HepG2 (cell line): ENCODE measurements around the gene C2orf78. TPM values are rescaled to one million over a fixed set of nuclear protein-coding genes. Genes with fewer than 3 reads are reported as not detected.

ENCODE experiments used
- ERF ChIP-seq: IDR thresholded peaks from 2 replicates; pipeline ENCODE4 v1.6.1; 2018; ENCODE audit warnings: missing biosample characterization, missing genetic modification reagents
- FOXA1 ChIP-seq, 2 experiments: fragments of 450-650 bp in 1 of 2; sonication (generic) in 1 of 2; formaldehyde crosslinking in 1 of 2; IDR thresholded peaks; 2 replicates each; pipeline versions ENCODE4 v1.4.0 to v1.6.1; 2016 to 2020; ENCODE audit warnings: missing genetic modification reagents in 1 of 2
- GMEB1 ChIP-seq: sonication (generic); formaldehyde crosslinking; IDR thresholded peaks from 2 replicates; pipeline ENCODE4 v1.5.1; 2020; ENCODE audit warnings: missing genetic modification reagents, mild to moderate bottlenecking, borderline replicate concordance
- HMG20B ChIP-seq: conservative IDR thresholded peaks from 2 replicates; pipeline ENCODE4 v1.6.1; 2016; ENCODE audit warnings: missing genetic modification reagents, missing compliant biosample characterization
- MBNL3 ChIP-seq: fragments of 250-450 bp; sonication (Bioruptor Pico); conservative IDR thresholded peaks from 2 replicates; pipeline ENCODE4 v1.8.0; 2022; ENCODE audit warnings: mild to moderate bottlenecking, inconsistent platforms
- MXD4 ChIP-seq: IDR thresholded peaks from 2 replicates; pipeline ENCODE4 v1.6.1; 2016; ENCODE audit warnings: mild to moderate bottlenecking, missing biosample characterization, missing genetic modification reagents
- PREB ChIP-seq: sonication (generic); formaldehyde crosslinking; IDR thresholded peaks from 2 replicates; pipeline ENCODE4 v1.4.0; 2020; ENCODE audit warnings: missing genetic modification reagents
- PTBP1 ChIP-seq: fragments of 200-400 bp; formaldehyde crosslinking; IDR thresholded peaks from 2 replicates; pipeline ENCODE4 v1.6.1; 2018; ENCODE audit warnings: low read length, low read depth; ENCODE audit not compliant: poor library complexity, severe bottlenecking
- RAD21 ChIP-seq: fragments of 450-650 bp; formaldehyde crosslinking; IDR thresholded peaks from 2 replicates; pipeline ENCODE4 v1.5.0; 2020; ENCODE audit warnings: mild to moderate bottlenecking
- SALL1 ChIP-seq: sonication (generic); formaldehyde crosslinking; IDR thresholded peaks from 2 replicates; pipeline ENCODE4 v1.8.0; 2022; ENCODE audit warnings: mild to moderate bottlenecking, missing genetic modification reagents
- SNAI1 ChIP-seq: sonication (generic); formaldehyde crosslinking; IDR thresholded peaks from 2 replicates; pipeline ENCODE4 v1.5.0; 2020; ENCODE audit warnings: mild to moderate bottlenecking, missing genetic modification reagents, borderline replicate concordance
- ZNF382 ChIP-seq: sonication (generic); formaldehyde crosslinking; IDR thresholded peaks from 2 replicates; pipeline ENCODE4 v1.5.0; 2020; ENCODE audit warnings: missing genetic modification reagents, mild to moderate bottlenecking, borderline replicate concordance
- ZNF552 ChIP-seq: sonication (generic); formaldehyde crosslinking; IDR thresholded peaks from 2 replicates; pipeline ENCODE4 v1.9.0; 2022; ENCODE audit warnings: missing genetic modification reagents, mild to moderate bottlenecking, borderline replicate concordance
- ZNF816 ChIP-seq: sonication (generic); formaldehyde crosslinking; IDR thresholded peaks from 2 replicates; pipeline ENCODE4 v1.8.0; 2022; ENCODE audit warnings: missing genetic modification reagents, mild to moderate bottlenecking, borderline replicate concordance
- polyA plus RNA-seq, 8 experiments: library from polyadenylated mRNA; depleted of rRNA in 3 of 8; stranded (reverse) in 7 of 8; unstranded in 1 of 8; fragments of >200 nt; fragmentation: Illumina TruSeq in 4 of 8; extraction: Trizol in 4 of 8; gene quantifications; 2 replicates each; pipeline versions ENCODE4 v1.2.1 to v1.2.3, GENCODE V29; 2011 to 2016; ENCODE audit warnings: low read depth in 4 of 8, missing spikeins in 1 of 8, mixed read lengths in 1 of 8; ENCODE audit not compliant: insufficient read depth in 1 of 8
- total RNA-seq, 5 experiments: library from RNA; depleted of rRNA; stranded (reverse); fragments of >200 nt; fragmentation: Illumina TruSeq; extraction: Trizol; gene quantifications; 2 replicates each; pipeline ENCODE4 v1.2.3, GENCODE V29; 2016; ENCODE audit warnings: low read depth in 1 of 5
- TF ChIP-seq, protein P1 (sequence below): sonication (generic); formaldehyde crosslinking; IDR thresholded peaks from 2 replicates; pipeline ENCODE4 v1.9.0; 2022; ENCODE audit warnings: low read depth, missing genetic modification reagents
- TF ChIP-seq, protein P2 (sequence below): sonication (generic); formaldehyde crosslinking; IDR thresholded peaks from 2 replicates; pipeline ENCODE4 v1.4.0; 2020; ENCODE audit warnings: mild to moderate bottlenecking, missing genetic modification reagents
- TF ChIP-seq, protein P3 (sequence below): sonication (generic); formaldehyde crosslinking; IDR thresholded peaks from 2 replicates; pipeline ENCODE4 v1.8.1; 2023; ENCODE audit warnings: mild to moderate bottlenecking, moderate library complexity, missing genetic modification reagents

The C2orf78 gene
- total and polyA plus RNA-seq, 2 of the 13 experiments (the other 11 are each of a cell fraction or from before 2014, with no cell fraction given): not detected

DNA sequence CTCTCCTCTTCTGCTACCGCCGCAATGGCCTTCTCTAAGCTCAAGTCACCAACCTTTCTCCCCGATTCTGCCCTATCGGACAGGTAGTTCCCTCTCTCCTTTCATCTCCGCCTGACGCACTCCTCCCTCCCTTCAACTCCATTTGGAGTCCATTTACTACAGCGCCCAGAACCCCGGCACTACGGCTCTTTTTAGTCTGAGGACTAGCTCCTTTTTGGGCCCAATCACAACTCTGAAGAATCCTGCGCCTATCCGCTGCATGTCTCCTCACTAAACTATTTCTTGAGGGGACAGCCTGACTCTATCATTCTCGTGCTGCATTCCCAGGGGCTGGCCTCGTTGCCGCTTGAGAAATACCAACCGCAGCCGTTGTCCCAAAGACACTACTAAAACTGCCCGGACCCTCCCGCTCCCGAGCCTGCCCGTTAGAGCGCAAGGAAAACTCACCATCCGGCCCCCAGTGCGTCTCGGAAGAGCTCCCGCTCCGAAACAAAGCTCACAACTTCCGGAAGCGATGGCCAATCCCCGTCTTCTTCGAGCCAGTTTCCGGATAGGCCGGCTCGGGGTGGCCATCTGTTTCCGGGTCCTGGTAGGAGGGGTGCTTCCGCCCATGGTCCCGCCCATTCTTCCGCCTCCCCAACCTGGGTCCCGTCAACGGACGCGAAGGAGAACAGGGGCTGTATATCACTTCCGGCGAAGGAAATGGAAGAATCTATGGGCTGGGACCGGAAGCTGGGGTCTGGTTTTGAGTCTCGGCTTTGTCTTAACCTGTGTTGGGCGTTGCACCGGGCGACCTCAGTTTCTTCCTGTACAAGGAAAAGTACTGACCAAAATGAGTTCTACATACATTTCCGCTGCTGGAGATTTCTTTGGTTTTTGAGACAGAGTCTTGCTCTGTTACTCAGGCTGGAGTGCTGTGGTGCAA is 46.9 kb upstream of the C2orf78 start, which contains the start of gene TPRKB (continued):
- TF ChIP-seq GMEB1 (CRISPR knock-in tag) (peak; percentile 84), PREB (CRISPR knock-in tag) (no peak), HMG20B (CRISPR knock-in tag) (0 out of 2 replicates have a peak, but pooled peaks have one; percentile 58), PTBP1 (no peak), FOXA1 (IDR thresholded peaks at IDR 0.05) (no peak), FOXA1 (CRISPR knock-in tag; IDR thresholded peaks at IDR 0.05) (no peak), ERF (CRISPR knock-in tag) (peak; percentile 88), SALL1 (peak; percentile 94), ZNF382 (no peak), MBNL3 (CRISPR knock-in tag) (no peak; the same call in 1 of the 2 replicates), SNAI1 (CRISPR knock-in tag) (0 out of 2 replicates have a peak, but pooled peaks have one; percentile 28), ZNF816 (CRISPR knock-in tag) (peak; percentile 32; the same call in 1 of the 2 replicates), MXD4 (CRISPR knock-in tag) (0 out of 2 replicates have a peak, but pooled peaks have one; percentile 44), ZNF552 (CRISPR knock-in tag) (no peak), RAD21 (CRISPR knock-in tag) (peak; percentile 33; the same call in 1 of the 2 replicates)
- TF ChIP-seq, protein P1, sequence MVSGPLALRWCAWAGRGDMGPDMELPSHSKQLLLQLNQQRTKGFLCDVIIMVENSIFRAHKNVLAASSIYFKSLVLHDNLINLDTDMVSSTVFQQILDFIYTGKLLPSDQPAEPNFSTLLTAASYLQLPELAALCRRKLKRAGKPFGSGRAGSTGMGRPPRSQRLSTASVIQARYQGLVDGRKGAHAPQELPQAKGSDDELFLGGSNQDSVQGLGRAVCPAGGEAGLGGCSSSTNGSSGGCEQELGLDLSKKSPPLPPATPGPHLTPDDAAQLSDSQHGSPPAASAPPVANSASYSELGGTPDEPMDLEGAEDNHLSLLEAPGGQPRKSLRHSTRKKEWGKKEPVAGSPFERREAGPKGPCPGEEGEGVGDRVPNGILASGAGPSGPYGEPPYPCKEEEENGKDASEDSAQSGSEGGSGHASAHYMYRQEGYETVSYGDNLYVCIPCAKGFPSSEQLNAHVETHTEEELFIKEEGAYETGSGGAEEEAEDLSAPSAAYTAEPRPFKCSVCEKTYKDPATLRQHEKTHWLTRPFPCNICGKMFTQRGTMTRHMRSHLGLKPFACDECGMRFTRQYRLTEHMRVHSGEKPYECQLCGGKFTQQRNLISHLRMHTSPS (CRISPR knock-in tag): no peak
- TF ChIP-seq, protein P2, sequence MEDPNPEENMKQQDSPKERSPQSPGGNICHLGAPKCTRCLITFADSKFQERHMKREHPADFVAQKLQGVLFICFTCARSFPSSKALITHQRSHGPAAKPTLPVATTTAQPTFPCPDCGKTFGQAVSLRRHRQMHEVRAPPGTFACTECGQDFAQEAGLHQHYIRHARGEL: no peak
- TF ChIP-seq, protein P3, sequence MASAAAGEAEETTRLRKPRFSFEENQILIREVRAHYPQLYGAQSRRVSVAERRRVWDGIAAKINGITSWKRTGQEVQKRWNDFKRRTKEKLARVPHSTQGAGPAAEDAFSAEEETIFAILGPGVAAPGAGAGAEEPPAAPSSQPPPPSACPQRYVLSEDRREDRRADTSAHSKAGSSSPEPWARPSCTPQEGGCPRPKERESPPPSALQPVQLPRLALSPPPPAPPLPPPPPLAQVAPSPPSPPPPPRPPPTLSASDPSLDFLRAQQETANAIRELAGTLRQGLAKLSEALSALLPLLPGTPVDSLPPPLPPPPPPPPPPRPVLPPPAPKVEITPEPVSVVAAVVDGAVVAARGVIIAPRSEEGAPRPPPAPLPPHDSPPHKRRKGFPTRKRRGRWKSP (CRISPR knock-in tag): peak; percentile 61; the same call in 1 of the 2 replicates
